ENCODE results near the gene VSTM2B. TPM values are rescaled to one million over a fixed set of nuclear protein-coding genes. Genes with fewer than 3 reads are reported as not detected.

The VSTM2B gene
- total and polyA plus RNA-seq, 2 donors = not detected

- Histone ChIP-seq H3K27ac (ENCODE audit: low read depth) (no peak overlapping the region), H3K4me1 (ENCODE audit: insufficient read depth) (no peaks in the 10 kb centered on the region), H3K36me3 (ENCODE audit: insufficient read depth) (no peaks in the 10 kb centered on the region), H3K4me3 (ENCODE audit: low read depth, low read length) (no peak overlapping the region)
- DNase-seq (ENCODE audit: extremely low spot score) = no peak
- WGBS = 81% methylated on average over 15 of the region's 15 CpGs
Observed at GRCh38 chr19:29533578-29534544, 8.1 kb downstream of the VSTM2B start.

- Histone ChIP-seq H3K4me3 (ENCODE audit: low read depth, low read length) (no peak overlapping the region), H3K4me1 (ENCODE audit: insufficient read depth) (no peaks in the 10 kb centered on the region), H3K27ac (ENCODE audit: low read depth) (no peak overlapping the region), H3K36me3 (ENCODE audit: insufficient read depth) (no peaks in the 10 kb centered on the region)
- WGBS = 44% methylated on average over 19 of the region's 19 CpGs
- no peak for DNase-seq (ENCODE audit: extremely low spot score)
Observed at GRCh38 chr19:29535214-29535831, 9.5 kb downstream of the VSTM2B start.

GRCh38 chr19:29535984-29536508, 10.3 kb downstream of the VSTM2B start:
- Histone ChIP-seq H3K36me3 (ENCODE audit: insufficient read depth) (no peaks in the 10 kb centered on the region), H3K4me1 (ENCODE audit: insufficient read depth) (no peaks in the 10 kb centered on the region), H3K4me3 (ENCODE audit: low read depth, low read length) (no peak overlapping the region), H3K27ac (ENCODE audit: low read depth) (no peak overlapping the region)
- no peak for DNase-seq (ENCODE audit: extremely low spot score)
- WGBS = 78% methylated on average over 4 of the region's 4 CpGs

GRCh38 chr19:29537181-29537580, 11.4 kb downstream of the VSTM2B start:
- WGBS = 48% methylated on average over 7 of the region's 7 CpGs

GRCh38 chr19:29537601-29538000, 11.8 kb downstream of the VSTM2B start:
- 85% methylated on average over 11 of the region's 11 CpGs for WGBS
- no peak for DNase-seq (ENCODE audit: extremely low spot score)

More at GRCh38 chr19:29537181-29537580, 11.4 kb downstream of the VSTM2B start:
- no peaks in the 10 kb centered on the region for H3K4me1 ChIP-seq (ENCODE audit: insufficient read depth)
- no peaks in the 10 kb centered on the region for H3K36me3 ChIP-seq (ENCODE audit: insufficient read depth)
- no peak overlapping the region for H3K27ac ChIP-seq (ENCODE audit: low read depth)
- H3K4me3 ChIP-seq (ENCODE audit: low read depth, low read length) = no peak overlapping the region
- DNase-seq (ENCODE audit: extremely low spot score) = no peak

GRCh38 chr19:29538146-29538545, 12.4 kb downstream of the VSTM2B start:
- no peaks in the 10 kb centered on the region for H3K36me3 ChIP-seq (ENCODE audit: insufficient read depth)
- H3K27ac ChIP-seq (ENCODE audit: low read depth) = no peak overlapping the region
- no peak overlapping the region for H3K4me3 ChIP-seq (ENCODE audit: low read depth, low read length)
- no peak for DNase-seq (ENCODE audit: extremely low spot score)
- H3K4me1 ChIP-seq (ENCODE audit: insufficient read depth) = no peaks in the 10 kb centered on the region
- WGBS = 85% methylated on average over 12 of the region's 12 CpGs

More at GRCh38 chr19:29537601-29538000, 11.8 kb downstream of the VSTM2B start:
- Histone ChIP-seq H3K27ac (ENCODE audit: low read depth) (no peak overlapping the region), H3K36me3 (ENCODE audit: insufficient read depth) (no peaks in the 10 kb centered on the region), H3K4me3 (ENCODE audit: low read depth, low read length) (no peak overlapping the region), H3K4me1 (ENCODE audit: insufficient read depth) (no peaks in the 10 kb centered on the region)

- DNase-seq (ENCODE audit: extremely low spot score) = no peak
- H3K36me3 ChIP-seq (ENCODE audit: insufficient read depth) = no peaks in the 10 kb centered on the region
- no peaks in the 10 kb centered on the region for H3K4me1 ChIP-seq (ENCODE audit: insufficient read depth)
- 67% methylated on average over 3 of the region's 3 CpGs for WGBS
- no peak overlapping the region for H3K4me3 ChIP-seq (ENCODE audit: low read depth, low read length)
- no peak overlapping the region for H3K27ac ChIP-seq (ENCODE audit: low read depth)
Observed at GRCh38 chr19:29538651-29539050, 12.9 kb downstream of the VSTM2B start.

GRCh38 chr19:29539131-29539530, 13.3 kb downstream of the VSTM2B start:
- no peaks in the 10 kb centered on the region for H3K36me3 ChIP-seq (ENCODE audit: insufficient read depth)
- H3K4me3 ChIP-seq (ENCODE audit: low read depth, low read length) = no peak overlapping the region
- H3K4me1 ChIP-seq (ENCODE audit: insufficient read depth) = no peaks in the 10 kb centered on the region
- H3K27ac ChIP-seq (ENCODE audit: low read depth) = no peak overlapping the region
- 84% methylated on average over 9 of the region's 9 CpGs for WGBS
- no peak for DNase-seq (ENCODE audit: extremely low spot score)

- Histone ChIP-seq H3K27ac (ENCODE audit: low read depth) (no peak overlapping the region), H3K36me3 (ENCODE audit: insufficient read depth) (no peaks in the 10 kb centered on the region), H3K4me1 (ENCODE audit: insufficient read depth) (no peaks in the 10 kb centered on the region), H3K4me3 (ENCODE audit: low read depth, low read length) (no peak overlapping the region)
- DNase-seq (ENCODE audit: extremely low spot score) = no peak
- WGBS = 16% methylated on average over 6 of the region's 6 CpGs
Observed at GRCh38 chr19:29539670-29540069, 13.9 kb downstream of the VSTM2B start.

- DNase-seq (ENCODE audit: extremely low spot score) = no peak
- Histone ChIP-seq H3K4me3 (ENCODE audit: low read depth, low read length) (no peak overlapping the region), H3K36me3 (ENCODE audit: insufficient read depth) (no peaks in the 10 kb centered on the region), H3K4me1 (ENCODE audit: insufficient read depth) (no peaks in the 10 kb centered on the region), H3K27ac (ENCODE audit: low read depth) (no peak overlapping the region)
- 24% methylated on average over 1 of the region's 1 CpG for WGBS
Observed at GRCh38 chr19:29540114-29540513, 14.3 kb downstream of the VSTM2B start.

- WGBS = 83% methylated on average over 3 of the region's 3 CpGs
- H3K36me3 ChIP-seq (ENCODE audit: insufficient read depth) = no peaks in the 10 kb centered on the region
- H3K27ac ChIP-seq (ENCODE audit: low read depth) = no peak overlapping the region
- DNase-seq (ENCODE audit: extremely low spot score) = no peak
- H3K4me1 ChIP-seq (ENCODE audit: insufficient read depth) = no peaks in the 10 kb centered on the region
- no peak overlapping the region for H3K4me3 ChIP-seq (ENCODE audit: low read depth, low read length)
Observed at GRCh38 chr19:29541473-29542253, 15.9 kb downstream of the VSTM2B start.

- Histone ChIP-seq H3K27ac (ENCODE audit: low read depth) (no peak overlapping the region), H3K4me3 (ENCODE audit: low read depth, low read length) (no peak overlapping the region), H3K4me1 (ENCODE audit: insufficient read depth) (no peaks in the 10 kb centered on the region), H3K36me3 (ENCODE audit: insufficient read depth) (no peaks in the 10 kb centered on the region)
- no peak for DNase-seq (ENCODE audit: extremely low spot score)
- 54% methylated on average over 3 of the region's 3 CpGs for WGBS
Observed at GRCh38 chr19:29542327-29542726, 16.5 kb downstream of the VSTM2B start.

- Histone ChIP-seq H3K4me1 (ENCODE audit: insufficient read depth) (no peaks in the 10 kb centered on the region), H3K36me3 (ENCODE audit: insufficient read depth) (no peaks in the 10 kb centered on the region), H3K4me3 (ENCODE audit: low read depth, low read length) (no peak overlapping the region), H3K27ac (ENCODE audit: low read depth) (no peak overlapping the region)
- no peak for DNase-seq (ENCODE audit: extremely low spot score)
- WGBS = 67% methylated on average over 3 of the region's 3 CpGs
Observed at GRCh38 chr19:29542776-29543175, 17.0 kb downstream of the VSTM2B start.

All from urinary bladder (tissue), 4 donors.